ENCODE results near the gene MPV17L2.
"Not testable (repeated sequence)": the region's sequence is repeated elsewhere in the genome, so short reads cannot be mapped to it uniquely, and the experiment has no call there.

Gene MPV17L2

DNA sequence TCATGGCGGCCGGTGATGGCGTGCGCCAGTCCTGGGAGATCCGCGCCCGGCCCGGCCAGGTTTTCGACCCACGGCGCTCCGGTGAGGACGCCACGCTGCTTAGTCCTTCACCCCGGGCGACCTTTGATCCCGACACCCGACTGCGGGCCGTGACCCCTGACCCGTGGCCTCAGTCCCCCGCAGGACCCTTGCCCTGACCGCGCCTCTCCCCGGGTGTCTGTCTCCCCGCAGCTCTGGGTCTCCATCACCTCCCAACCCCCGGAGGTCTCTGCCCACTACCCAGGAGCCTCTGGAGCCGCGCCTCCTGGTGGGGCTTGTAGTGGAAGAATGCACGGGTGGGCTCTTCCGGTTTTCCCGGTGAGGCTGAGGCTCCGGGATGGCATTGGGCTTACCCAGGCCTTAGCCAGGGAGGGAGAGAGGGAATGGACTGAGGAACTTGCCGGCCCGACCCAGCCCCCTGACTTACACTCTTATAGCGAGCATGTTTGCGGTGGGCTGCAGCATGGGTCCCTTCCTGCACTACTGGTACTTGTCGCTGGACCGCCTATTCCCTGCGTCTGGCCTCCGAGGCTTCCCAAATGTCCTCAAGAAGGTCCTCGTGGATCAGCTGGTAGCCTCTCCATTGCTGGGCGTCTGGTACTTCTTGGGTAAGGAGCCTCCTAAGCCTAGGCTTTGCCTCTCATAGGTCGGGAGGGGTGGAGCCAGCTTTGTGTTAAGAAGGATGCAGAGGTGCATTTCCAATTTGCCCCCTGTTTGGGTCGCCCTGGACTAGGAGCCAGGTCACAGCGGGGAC lies 566 bp downstream of the MPV17L2 start:
- no peak for DNase-seq (ENCODE audit: low spot score)

DNA sequence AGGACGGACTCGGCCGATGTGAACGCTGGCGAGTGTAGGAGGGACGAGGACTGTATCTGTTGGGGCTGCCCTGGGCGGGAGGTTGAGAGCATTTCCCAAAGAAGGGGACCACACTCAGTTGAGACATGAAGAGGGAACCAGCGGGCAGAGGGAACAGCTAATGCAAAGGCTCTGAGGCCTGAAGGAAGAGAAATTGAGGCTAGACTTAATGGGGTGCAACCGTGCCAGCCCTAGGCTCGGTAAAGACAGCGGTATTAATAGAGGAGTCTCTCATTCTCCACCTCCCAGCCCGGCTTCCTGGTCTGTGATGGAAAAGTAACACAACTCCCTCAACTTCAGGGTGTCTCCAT lies 1.1 kb downstream of the MPV17L2 start:
- no peak for DNase-seq (ENCODE audit: low spot score)

DNA sequence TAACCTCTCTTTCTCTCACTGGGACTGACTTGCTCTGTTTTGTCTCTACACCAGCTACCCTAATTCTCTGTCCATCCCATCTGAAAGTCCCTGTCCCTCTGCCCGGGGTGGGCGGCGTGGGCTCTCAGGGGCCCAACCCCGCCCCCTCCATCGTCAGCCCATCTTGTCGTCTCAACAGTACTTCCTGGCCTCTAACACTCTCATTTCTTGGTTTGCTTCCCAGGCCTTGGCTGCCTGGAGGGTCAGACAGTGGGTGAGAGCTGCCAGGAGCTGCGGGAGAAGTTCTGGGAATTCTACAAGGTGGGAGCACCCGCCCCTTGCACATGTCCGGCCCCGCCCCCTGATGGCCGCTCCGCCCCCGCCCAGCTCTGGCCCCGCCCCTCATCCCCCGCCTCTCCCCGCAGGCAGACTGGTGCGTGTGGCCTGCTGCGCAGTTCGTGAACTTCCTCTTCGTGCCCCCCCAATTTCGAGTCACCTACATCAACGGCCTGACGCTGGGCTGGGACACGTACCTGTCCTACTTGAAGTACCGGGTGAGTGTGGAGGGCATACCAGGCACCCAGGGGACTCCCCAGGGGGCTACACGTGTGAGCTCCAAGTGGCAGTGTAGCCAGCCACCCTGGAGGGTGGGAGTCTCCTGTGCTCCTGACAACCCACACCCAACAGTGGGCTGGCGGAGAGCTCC lies 1.7 kb downstream of the MPV17L2 start:
- no peak for DNase-seq (ENCODE audit: low spot score)

DNA sequence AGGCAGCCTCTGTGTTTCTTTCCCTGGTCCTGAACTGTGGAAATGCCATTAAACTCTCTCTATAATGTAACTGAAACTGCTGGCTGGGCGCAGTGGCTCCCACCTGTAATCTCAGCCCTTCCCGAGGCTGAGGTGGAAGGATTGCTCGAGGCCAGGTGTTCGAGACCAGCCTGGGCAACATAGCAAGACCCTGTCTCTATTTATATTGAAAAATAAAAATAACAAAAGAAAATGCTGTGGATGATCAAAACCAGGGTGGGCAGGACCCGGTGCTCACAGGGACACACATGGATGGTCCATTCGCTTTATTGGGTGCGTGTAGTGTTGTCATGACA lies 3.5 kb downstream of the MPV17L2 start:
- DNase-seq (ENCODE audit: low spot score), result no peak

DNA sequence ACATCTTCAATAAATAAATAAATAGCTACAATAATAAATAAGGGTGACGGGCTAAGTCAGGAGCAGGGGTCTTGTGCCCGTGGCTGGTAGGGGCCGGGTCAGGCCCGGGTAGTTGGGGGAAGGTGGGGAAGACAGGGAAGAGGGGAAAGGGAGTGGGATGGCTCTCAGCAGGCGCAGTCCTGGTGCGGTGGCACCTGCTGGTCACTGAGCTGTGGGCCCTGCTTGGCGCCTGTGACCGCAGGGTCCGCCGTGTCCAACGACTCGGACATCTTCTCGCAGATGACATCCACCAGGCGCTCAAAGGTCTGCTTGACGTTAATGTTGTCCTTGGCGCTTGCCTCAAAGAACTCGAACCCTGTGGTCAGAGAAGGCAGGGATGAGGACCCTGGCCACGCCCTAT lies 4.3 kb downstream of the MPV17L2 start:
- DNase-seq (ENCODE audit: low spot score), result no peak

DNA sequence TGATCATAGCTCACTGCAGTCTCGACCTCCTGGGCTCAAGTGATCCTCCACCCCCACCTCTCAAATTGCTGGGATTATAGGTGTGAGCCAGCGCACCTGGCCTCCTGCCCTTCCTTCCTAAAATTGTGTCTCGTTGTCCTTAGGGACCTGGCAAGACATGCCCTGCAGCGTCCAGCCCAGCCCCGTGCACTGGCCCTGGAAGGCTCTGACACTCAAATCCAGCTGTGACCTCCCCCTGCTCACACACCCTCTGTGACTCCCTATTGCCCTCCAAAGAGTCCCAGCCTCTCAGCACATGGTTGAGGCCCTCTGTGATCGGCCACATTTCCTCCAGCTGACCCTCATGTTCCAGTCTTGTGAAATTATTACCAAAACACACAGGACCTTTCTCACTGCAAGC lies 4.9 kb downstream of the MPV17L2 start:
- no peak for DNase-seq (ENCODE audit: low spot score)

DNA sequence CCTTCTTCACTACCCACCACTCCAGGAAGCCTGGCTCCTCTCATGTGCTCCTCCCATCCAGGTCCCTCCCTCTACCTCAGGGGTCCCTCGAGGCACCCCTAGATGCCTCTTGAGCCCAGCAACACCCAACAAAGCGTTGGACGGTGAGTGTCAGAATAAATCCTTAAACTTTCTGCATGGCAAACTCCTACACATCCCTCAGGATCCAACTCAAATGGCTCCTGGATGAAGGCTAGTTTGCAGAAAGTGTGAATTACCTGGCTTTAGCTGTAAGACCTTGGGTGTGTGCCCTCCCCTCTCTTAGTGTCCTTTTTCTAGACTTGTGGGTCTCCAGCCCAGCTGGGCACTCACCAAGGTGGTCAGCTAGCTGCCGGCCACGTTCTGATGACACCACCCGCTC lies 5.4 kb downstream of the MPV17L2 start:
- no peak for DNase-seq (ENCODE audit: low spot score)

DNA sequence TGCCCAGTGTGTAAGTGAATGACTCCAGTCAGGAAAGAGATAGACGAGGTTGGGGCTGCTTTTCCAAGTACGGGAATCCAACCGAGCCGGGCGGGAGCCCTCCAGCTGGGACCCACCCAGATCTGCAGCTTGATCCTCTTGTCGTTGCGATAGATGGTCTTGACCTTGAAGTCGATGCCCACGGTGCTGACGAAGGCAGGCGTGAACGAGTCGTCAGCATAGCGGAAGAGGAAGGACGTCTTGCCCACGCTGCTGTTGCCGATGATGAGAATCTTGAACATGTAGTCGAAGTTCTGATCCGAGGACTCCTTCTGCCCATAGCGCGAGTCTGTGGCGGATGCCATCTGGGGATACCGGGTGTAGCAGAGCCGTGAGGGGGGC lies 9.4 kb downstream of the MPV17L2 start:
- DNase-seq (ENCODE audit: low spot score), result no peak

DNA sequence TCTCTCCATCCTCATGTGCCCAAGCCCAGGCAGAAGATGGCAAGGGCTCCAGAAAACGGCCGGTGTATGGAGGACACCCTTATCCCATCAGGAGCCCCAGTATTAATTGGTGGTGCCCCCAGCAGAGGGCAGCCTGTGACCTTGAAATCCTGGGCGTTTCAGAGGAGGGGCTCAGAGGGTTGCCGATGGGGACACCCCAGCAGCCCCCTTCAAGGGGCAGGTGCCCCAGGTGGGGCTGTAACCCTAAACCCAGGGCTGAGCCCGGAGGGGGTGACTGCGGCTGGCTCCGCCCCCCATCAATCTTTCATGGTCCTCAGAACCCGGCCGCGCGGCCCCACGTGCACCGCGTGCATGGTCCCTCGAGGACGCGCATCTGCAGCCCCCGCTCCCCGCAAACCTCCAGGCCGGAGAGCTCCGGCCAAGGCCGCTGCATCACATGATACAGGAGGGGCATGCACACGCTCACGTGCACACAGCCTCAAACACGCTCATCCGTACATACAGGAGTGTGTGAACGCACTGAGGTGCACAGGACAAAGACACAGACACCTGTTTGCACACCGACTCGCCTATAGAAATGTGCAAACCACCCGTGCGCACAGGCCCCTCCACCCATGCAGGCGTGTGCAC lies 9.9 kb downstream of the MPV17L2 start:
- DNase-seq (ENCODE audit: low spot score), result no peak

DNA sequence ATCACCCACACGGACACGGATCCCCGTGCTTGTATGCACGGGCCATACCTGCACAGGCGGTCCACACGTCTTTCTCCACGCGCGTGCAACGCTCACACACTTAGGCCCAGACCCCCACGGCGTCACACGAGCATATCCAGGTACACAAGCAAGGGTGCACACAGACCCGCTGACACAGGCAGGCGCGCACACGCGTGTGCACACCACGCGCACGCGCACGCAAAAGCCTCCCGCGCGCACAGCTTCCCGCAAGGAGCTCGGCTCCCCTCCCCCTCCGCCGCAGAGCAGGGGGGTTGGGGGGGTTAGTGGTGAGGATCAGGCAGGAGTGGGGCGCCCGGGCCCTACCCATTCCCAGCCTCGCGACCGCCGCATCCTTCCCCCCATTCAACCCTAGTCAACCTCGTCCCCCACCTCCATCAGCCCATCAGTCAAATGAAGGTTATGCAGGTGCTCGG lies 10.4 kb downstream of the MPV17L2 start:
- no peak for DNase-seq (ENCODE audit: low spot score)

DNA sequence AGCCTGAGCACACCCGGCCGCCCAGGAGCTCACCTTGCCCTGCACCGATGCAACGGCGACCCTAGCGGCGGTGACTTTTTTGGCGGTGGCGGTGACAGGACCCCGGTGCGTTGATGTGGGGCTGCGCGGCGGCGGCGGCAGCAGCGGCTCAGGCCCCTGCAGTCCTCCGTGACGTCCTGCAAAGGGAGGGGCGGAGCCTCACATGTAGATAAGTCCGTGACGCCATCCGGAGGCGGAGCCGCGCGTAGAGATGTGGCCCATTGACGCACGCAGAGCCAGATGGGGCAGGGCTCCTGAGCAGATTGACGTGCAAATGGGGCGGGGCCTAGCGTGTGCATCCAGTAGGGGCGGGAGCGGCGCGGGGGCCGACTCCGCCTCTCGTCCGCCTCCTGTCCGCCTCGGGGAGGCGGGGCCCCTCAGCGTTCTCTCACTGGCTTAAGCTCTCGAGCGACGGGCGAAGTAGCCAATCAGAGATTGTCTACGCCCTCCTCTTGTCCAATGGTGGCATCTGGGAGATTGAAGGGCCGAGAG lies 10.9 kb downstream of the MPV17L2 start, which contains the start of gene RAB3A:
TSS of gene RAB3A (minus strand) at position 180 of the 531 bp plus-strand sequence. CDS start 1,302 bp downstream, outside the sequence.
- peak; percentile 98 for DNase-seq (ENCODE audit: low spot score)

DNA sequence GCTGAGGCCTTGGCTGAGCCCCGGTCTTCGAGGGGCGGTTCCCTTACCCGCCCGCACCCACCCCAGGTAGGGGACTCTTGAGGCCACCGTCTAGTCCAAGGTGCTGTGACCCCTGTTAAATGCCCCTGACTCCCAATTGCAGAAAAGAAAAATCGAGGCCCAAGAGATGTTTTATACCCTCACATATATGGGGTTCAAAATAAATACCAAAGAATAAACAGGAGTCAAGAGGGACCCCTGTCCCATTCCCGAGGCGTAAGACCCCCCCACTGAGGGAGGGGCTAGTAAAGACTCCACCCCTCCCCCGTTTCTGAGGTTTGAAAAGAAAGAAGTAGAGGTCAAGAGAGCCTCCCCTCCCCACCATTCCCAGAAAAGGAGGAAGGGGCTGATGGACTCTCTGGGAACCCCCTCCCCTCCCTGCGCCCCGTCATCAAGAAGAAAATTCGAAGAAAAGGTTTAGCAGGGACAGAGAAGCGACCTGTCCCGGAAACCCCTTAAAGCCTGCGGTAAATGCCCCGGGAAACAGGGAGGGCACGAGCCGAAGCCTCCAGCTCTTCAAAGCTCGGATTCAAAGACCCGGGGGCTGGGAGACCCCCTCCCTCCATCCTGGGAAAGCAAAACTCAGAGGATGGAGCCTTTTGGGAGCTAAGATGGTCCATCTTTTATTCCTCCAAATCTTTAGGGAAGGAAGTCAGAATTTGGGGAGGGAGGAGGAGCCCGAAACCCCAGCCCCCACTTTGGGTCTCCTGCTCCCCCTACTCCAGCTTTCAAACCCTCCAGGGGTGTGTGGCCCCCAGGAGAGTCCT lies 11.6 kb downstream of the MPV17L2 start:
- no peak for DNase-seq (ENCODE audit: low spot score)

DNA sequence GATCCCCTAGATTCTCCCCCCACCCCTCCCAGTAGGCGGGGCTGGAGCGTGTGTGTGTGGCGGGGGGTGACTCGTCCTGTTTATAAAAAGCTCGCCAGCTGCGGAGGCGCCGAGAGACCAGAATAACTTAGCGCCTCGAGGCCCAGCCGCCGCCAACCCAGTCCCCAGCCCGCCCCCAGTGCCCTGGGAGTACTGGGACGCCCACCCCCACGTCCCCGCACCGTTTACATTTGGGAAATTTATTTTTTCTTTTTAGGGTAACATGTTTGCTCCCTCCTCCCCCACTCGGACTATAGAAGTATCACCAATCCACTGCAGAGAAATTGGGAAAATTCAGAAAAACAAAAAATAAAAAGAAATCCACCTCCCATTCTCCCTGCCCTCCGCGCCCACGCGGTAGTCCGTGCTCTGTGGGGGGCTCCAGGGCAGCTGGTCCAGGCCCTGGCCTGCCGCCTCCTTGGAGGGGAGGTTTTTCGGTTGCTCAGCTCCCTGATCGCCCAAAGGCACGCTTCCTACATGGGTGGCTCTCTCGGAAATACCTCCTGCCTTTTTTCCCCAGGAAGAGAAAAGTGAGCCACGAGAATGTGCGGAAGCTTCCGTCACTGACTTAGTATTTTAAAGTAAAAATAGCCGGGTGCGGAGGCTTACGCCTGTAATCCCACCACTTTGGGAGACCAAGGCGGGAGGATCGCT lies 12.3 kb downstream of the MPV17L2 start:
- DNase-seq (ENCODE audit: low spot score), result no peak

DNA sequence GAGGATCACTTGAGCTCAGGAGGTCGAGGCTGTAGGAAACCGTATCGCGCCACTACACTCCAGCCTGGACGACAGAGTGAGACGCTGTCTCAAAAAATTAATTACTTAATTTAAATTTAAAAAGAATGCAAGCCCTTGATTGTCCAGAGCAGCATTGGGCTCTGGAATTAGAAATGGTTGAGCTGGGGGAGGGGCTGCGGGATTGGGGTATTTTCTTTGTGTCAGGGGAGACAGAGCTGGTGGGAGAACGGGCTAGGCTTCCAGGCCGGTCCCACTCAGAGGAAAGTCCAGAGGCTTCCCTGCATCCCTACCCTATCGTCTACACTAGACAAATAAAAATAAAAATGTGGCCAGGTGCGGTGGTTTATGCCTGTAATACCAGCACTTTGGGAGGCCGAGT lies 13.0 kb downstream of the MPV17L2 start:
- DNase-seq (ENCODE audit: low spot score), result no peak

DNA sequence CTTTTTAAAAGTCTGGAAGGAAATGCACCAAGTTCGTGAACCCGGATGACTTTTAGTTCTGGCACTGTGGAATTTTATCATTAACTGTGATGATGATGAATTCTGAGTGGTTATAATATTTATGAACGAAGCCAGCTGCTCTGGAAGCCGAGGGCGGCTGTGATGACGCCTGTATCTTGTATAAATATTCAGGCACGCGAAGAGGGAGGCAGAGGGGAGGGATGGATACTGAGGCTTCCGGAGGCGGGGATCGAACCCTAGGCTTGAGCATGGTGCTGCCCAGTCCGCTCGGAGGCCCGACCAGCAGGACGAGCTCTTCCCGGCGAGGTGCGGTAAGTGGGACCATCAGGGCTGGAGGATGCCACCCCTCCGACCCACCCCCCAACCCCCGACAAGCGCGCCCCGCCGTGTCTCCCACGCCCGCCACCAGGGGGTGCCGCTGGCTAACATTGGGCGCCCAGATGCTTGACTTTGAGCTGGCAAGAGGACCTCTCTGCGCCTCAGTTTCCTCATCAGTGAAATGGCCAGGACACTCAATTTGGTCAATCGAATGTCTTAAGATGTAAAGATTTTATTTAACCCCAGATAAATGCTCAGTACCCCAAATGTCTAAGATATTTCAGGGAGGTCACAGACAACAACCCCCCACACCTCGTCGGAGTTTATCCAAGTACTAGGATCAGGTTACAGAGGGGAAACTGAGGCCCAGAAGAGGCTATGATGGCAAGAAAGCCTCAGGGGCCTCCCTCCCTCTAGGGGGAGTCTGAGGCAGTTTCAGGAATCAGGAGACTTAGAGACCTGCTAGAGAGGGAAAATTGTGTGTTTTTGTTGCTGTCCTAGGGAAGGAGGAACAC lies 15.3 kb downstream of the MPV17L2 start:
- DNase-seq (ENCODE audit: low spot score), result no peak

DNA sequence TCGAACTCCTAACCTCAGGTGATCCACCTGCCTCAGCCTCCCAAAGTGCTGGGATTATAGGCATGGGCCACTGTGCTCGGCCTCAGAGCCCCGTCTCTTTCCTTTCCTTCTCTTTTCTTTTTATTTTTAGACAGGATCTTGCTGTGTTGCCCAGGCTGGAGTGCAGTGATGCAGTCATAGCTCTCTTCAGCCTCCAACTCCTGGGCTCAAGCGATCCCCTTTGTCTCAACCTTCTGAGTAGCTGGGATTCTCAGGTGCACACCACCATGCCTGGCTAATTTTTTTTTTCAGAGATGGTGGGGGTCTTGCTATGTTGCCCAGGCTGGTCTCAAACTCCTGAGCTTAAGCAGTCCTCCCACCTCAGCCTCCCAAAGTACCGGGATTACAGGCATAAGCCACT lies 16.9 kb downstream of the MPV17L2 start:
- not testable (repeated sequence) for DNase-seq (ENCODE audit: low spot score)

DNA sequence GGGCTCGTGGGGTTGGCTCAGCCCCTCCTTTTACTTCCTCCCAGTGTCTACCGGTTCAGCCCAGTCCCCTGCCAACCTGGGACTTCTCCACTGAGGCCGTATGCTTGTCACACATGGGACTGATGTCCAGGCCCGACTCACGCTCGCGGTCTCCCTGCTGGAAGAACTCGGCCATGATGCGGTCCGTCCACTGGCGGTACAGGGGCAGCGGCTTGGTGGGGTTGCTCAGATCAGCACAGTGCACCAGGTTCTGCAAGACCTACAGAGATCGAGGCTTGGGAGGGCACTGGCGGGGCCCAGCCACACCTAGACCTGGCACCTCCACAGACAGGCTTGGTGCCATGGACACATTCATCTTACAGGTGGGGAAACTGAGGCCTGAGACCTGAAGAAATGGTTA lies 18.7 kb downstream of the MPV17L2 start:
- no peak for DNase-seq (ENCODE audit: low spot score)

DNA sequence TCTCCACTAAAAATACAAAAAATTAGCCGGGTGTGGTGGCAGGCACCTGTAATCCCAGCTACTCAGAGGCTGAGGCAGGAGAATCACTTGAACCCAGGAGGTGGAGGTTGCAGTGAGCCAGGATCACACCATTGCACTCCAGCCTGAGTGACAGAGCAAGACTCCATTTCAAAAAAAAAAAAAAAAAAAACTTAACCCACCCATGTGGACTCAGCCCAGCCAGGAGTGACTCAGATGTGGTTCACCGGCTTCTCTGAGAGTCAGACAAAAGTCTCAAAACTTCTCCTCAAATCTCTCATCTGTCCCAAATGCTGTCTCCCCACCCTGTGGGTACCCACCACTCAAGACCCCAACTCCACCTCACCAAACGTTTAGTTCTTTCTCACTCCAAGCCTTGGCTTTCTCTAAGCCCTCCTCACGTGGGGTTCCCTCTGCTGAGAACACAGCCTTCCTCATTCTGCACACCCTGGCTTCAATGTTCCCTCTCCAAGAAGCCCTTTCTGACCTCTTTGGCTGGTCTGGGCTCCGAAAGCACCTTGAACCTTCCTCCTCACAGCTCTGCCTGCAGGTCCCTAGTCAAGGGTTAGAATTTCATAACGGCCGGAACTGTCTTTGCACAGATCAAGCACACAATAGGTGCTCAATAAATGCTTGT lies 21.9 kb downstream of the MPV17L2 start:
- no peak for DNase-seq (ENCODE audit: low spot score)

DNA sequence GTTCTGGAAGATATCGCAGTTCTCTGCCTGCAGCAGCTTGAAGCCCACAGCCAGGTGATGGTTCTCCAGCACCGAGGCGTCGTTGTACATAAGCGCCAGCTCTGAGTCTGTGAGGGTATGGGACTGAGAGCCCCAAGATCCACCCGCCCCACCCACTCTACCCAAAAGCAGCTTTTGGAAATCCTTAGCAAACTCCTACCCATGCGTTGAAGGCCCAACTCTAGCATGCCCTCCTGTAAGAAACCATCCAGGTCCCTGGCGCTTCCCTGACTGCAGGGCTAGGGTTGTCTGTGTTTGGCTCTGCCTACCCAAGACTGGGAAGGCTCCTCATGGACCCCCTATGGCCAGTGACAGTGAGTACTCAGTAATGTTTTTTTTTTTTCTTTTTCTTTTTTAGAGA lies 23.8 kb downstream of the MPV17L2 start:
- DNase-seq (ENCODE audit: low spot score), result no peak

DNA sequence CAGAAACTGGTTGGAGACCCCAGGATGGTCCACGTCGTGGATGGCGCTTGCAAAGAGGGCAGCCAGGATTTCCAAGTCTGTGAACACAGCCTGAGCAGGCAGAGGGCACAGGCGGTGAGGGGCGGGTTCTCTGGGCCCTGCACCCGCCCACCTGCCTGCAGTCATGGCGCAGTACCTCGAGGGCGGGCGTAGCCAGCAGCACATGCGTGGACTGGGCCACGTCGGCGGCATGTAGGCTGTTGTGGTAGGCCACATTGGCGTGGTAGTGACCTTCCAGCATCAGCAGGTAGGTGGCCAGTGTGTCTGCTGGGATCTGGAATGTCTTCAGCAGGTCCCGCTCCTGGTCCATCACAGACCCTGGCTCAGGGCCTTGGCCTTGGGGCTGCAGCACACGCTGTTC lies 25.1 kb downstream of the MPV17L2 start:
- DNase-seq (ENCODE audit: low spot score), result no peak
